Fibroblast of the aortic adventitia (primary cell): ENCODE measurements around the gene RAD54L. TPM values are rescaled to one million over a fixed set of nuclear protein-coding genes. Genes with fewer than 3 reads are reported as not detected.

ENCODE experiments used
- total RNA-seq: library from RNA; depleted of rRNA; stranded (reverse); fragments of >200 nt; gene quantifications from 2 replicates; pipeline ENCODE4 v1.2.3, GENCODE V29; 2012; ENCODE audit warnings: low replicate concordance

The RAD54L gene
- total RNA-seq, 1 donor: 9.7 TPM

Other genes starting within 250 kb of the RAD54L start
- 5.0 and 6.1 TPM in 2 replicates for gene PIK3R3, start 115.1 kb upstream of the RAD54L start, total RNA-seq
- gene TSPAN1, start 72.7 kb upstream of the RAD54L start, total RNA-seq: 0.81 TPM in 1 of 2 replicates, not detected in the other
- not detected in 2 replicates for gene P3R3URF, start 71.3 kb upstream of the RAD54L start, total RNA-seq
- gene POMGNT1, start 49.3 kb upstream of the RAD54L start, total RNA-seq: 5.6 and 43.2 TPM in 2 replicates
- gene LURAP1, start 44.4 kb upstream of the RAD54L start, total RNA-seq: 3.4 and 6.5 TPM in 2 replicates
- 40.9 and 66.4 TPM in 2 replicates for gene LRRC41, start 55.9 kb downstream of the RAD54L start, total RNA-seq
- 595 and 603 TPM in 2 replicates for gene UQCRH, start 55.9 kb downstream of the RAD54L start, total RNA-seq
- 15.9 and 20.6 TPM in 2 replicates for gene NSUN4, start 93.0 kb downstream of the RAD54L start, total RNA-seq
- 0.18 and 0.65 TPM in 2 replicates for gene FAAH, start 146.6 kb downstream of the RAD54L start, total RNA-seq
- not detected in 2 replicates for gene DMBX1, start 242.1 kb downstream of the RAD54L start, total RNA-seq